Measurements from ENCODE around the gene CLIC5.

GRCh38 chr6:45901767-45902650, 113.7 kb downstream of the CLIC5 start:
- TF ChIP-seq CTCF (IDR thresholded peaks at IDR 0.05) (no peak), POLR2A (IDR thresholded peaks at IDR 0.05) (no peak), EP300 (IDR thresholded peaks at IDR 0.05) (no peak), POLR2AphosphoS5 (IDR thresholded peaks at IDR 0.05) (no peak)

Data from gastroesophageal sphincter (tissue), 3 donors.